G401 (cell line): ENCODE results near the gene ADAMTSL1. TPM values are rescaled to one million over a fixed set of nuclear protein-coding genes. Genes with fewer than 3 reads are reported as not detected.

Source experiments
- DNase-seq: peaks from one replicate; pipeline ENCODE4 v3.0.0-alpha.2; 2015; ENCODE audit warnings: low spot score
- in situ Hi-C: cut with HindIII; loops from 2 replicates; pipeline ENCODE4 v1.10.0; 2016; ENCODE audit warnings: low sequenced_read_pairs, mixed read lengths
- total RNA-seq: library from RNA; depleted of rRNA; stranded (reverse); fragments of >200 nt; shearing (Covaris generic); gene quantifications from 2 replicates; pipeline ENCODE4 v1.2.3, GENCODE V29; 2014

The ADAMTSL1 gene
- total RNA-seq, 1 experiment from 2014 or later = not detected

GRCh38 chr9:18461496-18461895 lies 12.5 kb upstream of the ADAMTSL1 start:
- no peak for DNase-seq
- in situ Hi-C loops = no loop called here

- in situ Hi-C loops = no loop called here
- DNase-seq = no peak
Measured at GRCh38 chr9:18463991-18464390, 10.0 kb upstream of the ADAMTSL1 start.

GRCh38 chr9:18466101-18466500 lies 7.9 kb upstream of the ADAMTSL1 start:
- no peak for DNase-seq
- in situ Hi-C loops = no loop called here

GRCh38 chr9:18467696-18468095 lies 6.3 kb upstream of the ADAMTSL1 start:
- in situ Hi-C loops = no loop called here
- DNase-seq = no peak

- in situ Hi-C loops = no loop called here
- DNase-seq = no peak
Measured at GRCh38 chr9:18472435-18472834, 1.5 kb upstream of the ADAMTSL1 start.

GRCh38 chr9:18472841-18473251 lies 1.1 kb upstream of the ADAMTSL1 start:
- in situ Hi-C loops = no loop called here
- no peak for DNase-seq

- in situ Hi-C loops = no loop called here
- no peak for DNase-seq
Measured at GRCh38 chr9:18474783-18475182, 830 bp downstream of the ADAMTSL1 start.

GRCh38 chr9:18477121-18477660 lies 3.2 kb downstream of the ADAMTSL1 start:
- DNase-seq = no peak
- in situ Hi-C loops = no loop called here

- DNase-seq = no peak
- in situ Hi-C loops = no loop called here
Measured at GRCh38 chr9:18477719-18478118, 3.8 kb downstream of the ADAMTSL1 start.

GRCh38 chr9:18478501-18479361 lies 4.8 kb downstream of the ADAMTSL1 start:
- in situ Hi-C loops = no loop called here

GRCh38 chr9:18479405-18479804 lies 5.5 kb downstream of the ADAMTSL1 start:
- no peak for DNase-seq
- in situ Hi-C loops = no loop called here

More at GRCh38 chr9:18478501-18479361, 4.8 kb downstream of the ADAMTSL1 start:
- no peak for DNase-seq

GRCh38 chr9:18480662-18481093 lies 6.7 kb downstream of the ADAMTSL1 start:
- in situ Hi-C loops = no loop called here
- no peak for DNase-seq

- in situ Hi-C loops = no loop called here
- DNase-seq = no peak
Measured at GRCh38 chr9:18482371-18482770, 8.4 kb downstream of the ADAMTSL1 start.

GRCh38 chr9:18485714-18486113 lies 11.8 kb downstream of the ADAMTSL1 start:
- DNase-seq = no peak
- in situ Hi-C loops = no loop called here

GRCh38 chr9:18487611-18488010 lies 13.7 kb downstream of the ADAMTSL1 start:
- in situ Hi-C loops = no loop called here
- DNase-seq = no peak

GRCh38 chr9:18488886-18489285 lies 14.9 kb downstream of the ADAMTSL1 start:
- in situ Hi-C loops = no loop called here
- DNase-seq = no peak

GRCh38 chr9:18489861-18490260 lies 15.9 kb downstream of the ADAMTSL1 start:
- no peak for DNase-seq
- in situ Hi-C loops = no loop called here

GRCh38 chr9:18490641-18491370 lies 16.9 kb downstream of the ADAMTSL1 start:
- no peak for DNase-seq
- in situ Hi-C loops = no loop called here

- no peak for DNase-seq
- in situ Hi-C loops = no loop called here
Measured at GRCh38 chr9:18492612-18493011, 18.7 kb downstream of the ADAMTSL1 start.

- DNase-seq = no peak
- in situ Hi-C loops = no loop called here
Measured at GRCh38 chr9:18493451-18493993, 19.6 kb downstream of the ADAMTSL1 start.
